Muscle of arm (tissue), 12 donors: ENCODE results near the gene MRPL20. TPM values are rescaled to one million over a fixed set of nuclear protein-coding genes. Genes with fewer than 3 reads are reported as not detected.

ENCODE experiments used
- DNase-seq: peaks from one replicate; pipeline ENCODE4 v3.0.0-alpha.2; 2013
- polyA plus RNA-seq, 12 donors: library from polyadenylated mRNA; unstranded; fragments of 120-200 nt; gene quantifications; one replicate each; pipeline ENCODE4 v1.2.1, GENCODE V29; 2013; ENCODE audit not compliant: insufficient read length in 12 of 12

The MRPL20 gene
- polyA plus RNA-seq, 12 donors: 96.9 to 118 (median 106) TPM; not detected in 1

- no peak for DNase-seq
These were observed 32.6 kb upstream of the MRPL20 start for GRCh38 chr1:1439546-1440261.

- DNase-seq: no peak
These were observed 31.7 kb upstream of the MRPL20 start for GRCh38 chr1:1438531-1439381.

- DNase-seq: no peak
These were observed 30.8 kb upstream of the MRPL20 start for GRCh38 chr1:1437904-1438376.

- DNase-seq: no peak
These were observed 30.2 kb upstream of the MRPL20 start for GRCh38 chr1:1437033-1437903.

GRCh38 chr1:1436630-1437032 lies 29.5 kb upstream of the MRPL20 start:
- DNase-seq: no peak

GRCh38 chr1:1435911-1436629 lies 29.0 kb upstream of the MRPL20 start:
- DNase-seq: no peak

GRCh38 chr1:1435106-1435903 lies 28.2 kb upstream of the MRPL20 start, which contains the start of gene VWA1:
Gene VWA1, plus strand, starts transcription at chr1:1435690. Its CDS starts 59 bp downstream, at chr1:1435749.
- no peak for DNase-seq

- DNase-seq: no peak
These were observed 27.7 kb upstream of the MRPL20 start for GRCh38 chr1:1434824-1435105.

GRCh38 chr1:1434131-1434823 lies 27.2 kb upstream of the MRPL20 start:
- DNase-seq: no peak

- DNase-seq: peak; percentile 82
These were observed 26.7 kb upstream of the MRPL20 start for GRCh38 chr1:1433804-1434130.

GRCh38 chr1:1432951-1433803 lies 26.1 kb upstream of the MRPL20 start:
- DNase-seq: no peak

- no peak for DNase-seq
These were observed 25.3 kb upstream of the MRPL20 start for GRCh38 chr1:1432274-1432950.

- no peak for DNase-seq
These were observed 24.8 kb upstream of the MRPL20 start for GRCh38 chr1:1431845-1432273.

- DNase-seq: no peak
These were observed 24.1 kb upstream of the MRPL20 start for GRCh38 chr1:1430992-1431844.

- DNase-seq: peak; percentile 86
These were observed 23.3 kb upstream of the MRPL20 start for GRCh38 chr1:1430114-1430982.

- DNase-seq: no peak
These were observed 22.6 kb upstream of the MRPL20 start for GRCh38 chr1:1429671-1430073.
